Fibroblast of lung (primary cell): ENCODE data around the gene VGLL3. TPM values are rescaled to one million over a fixed set of nuclear protein-coding genes. Genes with fewer than 3 reads are reported as not detected.
A peak's percentile ranks its signal among the peaks of the same experiment; 100 is the strongest.

Experiments used
- DNase-seq, 2 donors: peaks; one replicate each; pipeline versions ENCODE4 v3.0.0 to v3.0.0-alpha.2; 2010; ENCODE audit warnings: low read depth in 2 of 2
- H2AFZ ChIP-seq: 2 replicates; pipeline ENCODE4 v1.5.1; 2012; ENCODE audit warnings: low read length, control low read depth, inconsistent platforms
- H3K27ac ChIP-seq: 2 replicates; pipeline ENCODE4 v1.5.1; 2011; ENCODE audit warnings: low read length, control low read depth; ENCODE audit not compliant: insufficient read depth
- H3K27me3 ChIP-seq: 2 replicates; pipeline ENCODE4 v1.5.1; 2011; ENCODE audit warnings: mild to moderate bottlenecking, low read length; ENCODE audit not compliant: control insufficient read depth, insufficient read depth
- H3K36me3 ChIP-seq: 2 replicates; pipeline ENCODE4 v1.5.1; 2011; ENCODE audit warnings: low read length; ENCODE audit not compliant: control insufficient read depth, insufficient read depth
- H3K4me1 ChIP-seq: 2 replicates; pipeline ENCODE4 v1.5.1; 2011; ENCODE audit warnings: low read length; ENCODE audit not compliant: control insufficient read depth, insufficient read depth; ENCODE audit errors: extremely low read depth
- H3K4me2 ChIP-seq: 2 replicates; pipeline ENCODE4 v1.5.1; 2011; ENCODE audit warnings: low read length, control low read depth; ENCODE audit not compliant: insufficient read depth; ENCODE audit errors: extremely low read depth
- H3K4me3 ChIP-seq, 4 experiments: fragments of 200-600 bp in 1 of 4; sonication (generic) in 1 of 4; replicated peaks in 1 of 4; 2 replicates each; pipeline ENCODE4 v1.5.1; 2011 to 2016; ENCODE audit warnings: low read length in 4 of 4, low read depth in 3 of 4, mild to moderate bottlenecking in 3 of 4, control low read depth in 2 of 4, inconsistent platforms in 1 of 4, mixed read lengths in 1 of 4; ENCODE audit not compliant: insufficient read depth in 1 of 4; ENCODE audit errors: control extremely low read depth in 1 of 4
- H3K79me2 ChIP-seq: 2 replicates; pipeline ENCODE4 v1.5.1; 2012; ENCODE audit warnings: mild to moderate bottlenecking, low read length, inconsistent platforms; ENCODE audit not compliant: control insufficient read depth, insufficient read depth
- H3K9ac ChIP-seq: 2 replicates; pipeline ENCODE4 v1.5.1; 2011; ENCODE audit warnings: mild to moderate bottlenecking, low read length, control low read depth; ENCODE audit not compliant: insufficient read depth
- H3K9me3 ChIP-seq: 2 replicates; pipeline ENCODE4 v1.5.1; 2012; ENCODE audit warnings: low read depth, low read length; ENCODE audit not compliant: control insufficient read depth, insufficient read depth
- H4K20me1 ChIP-seq: 2 replicates; pipeline ENCODE4 v1.5.1; 2011; ENCODE audit warnings: low read length; ENCODE audit not compliant: control insufficient read depth, insufficient read depth; ENCODE audit errors: extremely low read depth
- CTCF ChIP-seq, 2 donors: IDR thresholded peaks in 1 of 2; conservative IDR thresholded peaks in 1 of 2; 1 replicate in 1 of 2; 2 replicates in 1 of 2; pipeline ENCODE4 v1.5.1; 2011 to 2012; ENCODE audit warnings: low read length in 2 of 2, control low read depth in 1 of 2, inconsistent platforms in 1 of 2, low read depth in 1 of 2, mild to moderate bottlenecking in 1 of 2
- EZH2 ChIP-seq: IDR thresholded peaks from 2 replicates; pipeline ENCODE4 v1.5.1; 2012; ENCODE audit warnings: low read length, control low read depth, mild to moderate bottlenecking; ENCODE audit errors: missing control alignments
- polyA plus RNA-seq, 2 donors: library from polyadenylated mRNA; depleted of rRNA in 1 of 2; stranded (reverse) in 1 of 2; unstranded in 1 of 2; fragments of >200 nt; gene quantifications; 2 replicates each; pipeline ENCODE4 v1.2.1, GENCODE V29; 2011 to 2012; ENCODE audit warnings: missing spikeins in 1 of 2
- total RNA-seq: library from RNA; depleted of rRNA; stranded (reverse); fragments of >200 nt; gene quantifications from 2 replicates; pipeline ENCODE4 v1.2.1, GENCODE V29; 2014

Gene VGLL3
- total and polyA plus RNA-seq, 2 donors (not counting 1 experiment from before 2014, with no cell fraction given): 53.7 to 222 TPM

- no peaks in the 10 kb centered on the region for H3K9me3 ChIP-seq
- DNase-seq: peak in 1 of 2 donors; percentile 48
- no peak for TF ChIP-seq CTCF (conservative IDR thresholded peaks at IDR 0.05 in 1 of 2, IDR thresholded peaks at IDR 0.05 in 1 of 2; ENCODE audit: low read depth in 1 of 2, low read length in 2 of 2)
- H3K4me2 ChIP-seq: peak overlapping the region; percentile 79
- no peaks in the 10 kb centered on the region for H3K27me3 ChIP-seq
- peaks cover 58% of the 10 kb centered on the region for H3K79me2 ChIP-seq
- peak overlapping the region; percentile 67 to 97 (median 85) for H3K4me3 ChIP-seq
- H3K27ac ChIP-seq: peak overlapping the region; percentile 87
- no peaks in the 10 kb centered on the region for H3K36me3 ChIP-seq
- no peaks in the 10 kb centered on the region for H4K20me1 ChIP-seq
- peaks cover 12% of the 10 kb centered on the region for H3K4me1 ChIP-seq
- H2AFZ ChIP-seq: no peak overlapping the region
- H3K9ac ChIP-seq: peak overlapping the region; percentile 91
Measured at GRCh38 chr3:86990012-86990733, 776 bp downstream of the VGLL3 start.

- TF ChIP-seq EZH2: no peak
- no peak for TF ChIP-seq CTCF (conservative IDR thresholded peaks at IDR 0.05 in 1 of 2, IDR thresholded peaks at IDR 0.05 in 1 of 2; ENCODE audit: low read depth in 1 of 2, low read length in 2 of 2)
- Histone ChIP-seq H3K4me3 (peak overlapping the region; percentile 67 to 97 (median 85)), H3K9ac (peak overlapping the region; percentile 91), H3K36me3 (no peaks in the 10 kb centered on the region), H3K4me1 (peaks cover 12% of the 10 kb centered on the region), H3K4me2 (peak overlapping the region; percentile 79), H3K27ac (peak overlapping the region; percentile 87), H4K20me1 (no peaks in the 10 kb centered on the region), H3K27me3 (no peaks in the 10 kb centered on the region), H2AFZ (no peak overlapping the region), H3K79me2 (peaks cover 64% of the 10 kb centered on the region), H3K9me3 (no peaks in the 10 kb centered on the region)
- peak; percentile 49 to 61 for DNase-seq
Measured at GRCh38 chr3:86989611-86990010, 1.3 kb downstream of the VGLL3 start.

- no peaks in the 10 kb centered on the region for H3K27me3 ChIP-seq
- peaks cover 70% of the 10 kb centered on the region for H3K79me2 ChIP-seq
- H4K20me1 ChIP-seq: no peaks in the 10 kb centered on the region
- peak; percentile 30 to 34 for DNase-seq
- no peaks in the 10 kb centered on the region for H3K9me3 ChIP-seq
- H3K4me2 ChIP-seq: peak overlapping the region; percentile 79
- no peaks in the 10 kb centered on the region for H3K36me3 ChIP-seq
- H3K27ac ChIP-seq: peak overlapping the region; percentile 87
- H3K4me1 ChIP-seq: peaks cover 13% of the 10 kb centered on the region
- peak overlapping the region; percentile 91 for H3K9ac ChIP-seq
- peak overlapping the region; percentile 67 to 97 (median 85) for H3K4me3 ChIP-seq
- no peak overlapping the region for H2AFZ ChIP-seq
- no peak for TF ChIP-seq CTCF (conservative IDR thresholded peaks at IDR 0.05 in 1 of 2, IDR thresholded peaks at IDR 0.05 in 1 of 2; ENCODE audit: low read depth in 1 of 2, low read length in 2 of 2)
- no peak for TF ChIP-seq EZH2
Measured at GRCh38 chr3:86989006-86989405, 1.9 kb downstream of the VGLL3 start.
